Stimulated activated CD8-positive, alpha-beta memory T cell treated with anti-CD3 and anti-CD28 coated beads, Interleukin-12 subunit alpha, Interleukin-12 subunit beta, amount 100 ng/mL, for 24 hours (primary cell): Measurements from ENCODE around the gene CHFR.
"Not testable (repeated sequence)": the region's sequence is repeated elsewhere in the genome, so short reads cannot be mapped to it uniquely, and the experiment has no call there.

ENCODE experiments used
- DNase-seq: peaks from one replicate; pipeline ENCODE4 v3.0.0-alpha.2; 2020; ENCODE audit errors: extremely low read depth

CHFR gene

DNA sequence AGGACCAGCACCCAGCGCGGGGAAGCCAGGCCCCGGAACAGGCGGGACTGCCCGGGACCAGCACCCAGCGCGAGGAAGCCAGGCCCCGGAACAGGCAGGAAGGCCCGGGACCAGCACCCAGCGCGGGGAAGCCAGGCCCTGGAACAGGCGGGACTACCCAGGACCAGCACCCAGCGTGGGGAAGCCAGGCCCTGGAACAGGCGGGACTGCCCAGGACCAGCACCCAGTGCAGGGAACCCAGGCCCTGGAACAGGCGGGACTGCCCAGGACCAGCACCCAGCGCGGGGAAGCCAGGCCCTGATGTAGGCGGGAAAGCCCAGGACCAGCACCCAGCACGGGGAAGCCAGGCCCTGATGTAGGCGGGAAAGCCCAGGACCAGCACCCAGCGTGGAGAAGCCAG is 12.8 kb downstream of the CHFR start:
- not testable (repeated sequence) for DNase-seq

DNA sequence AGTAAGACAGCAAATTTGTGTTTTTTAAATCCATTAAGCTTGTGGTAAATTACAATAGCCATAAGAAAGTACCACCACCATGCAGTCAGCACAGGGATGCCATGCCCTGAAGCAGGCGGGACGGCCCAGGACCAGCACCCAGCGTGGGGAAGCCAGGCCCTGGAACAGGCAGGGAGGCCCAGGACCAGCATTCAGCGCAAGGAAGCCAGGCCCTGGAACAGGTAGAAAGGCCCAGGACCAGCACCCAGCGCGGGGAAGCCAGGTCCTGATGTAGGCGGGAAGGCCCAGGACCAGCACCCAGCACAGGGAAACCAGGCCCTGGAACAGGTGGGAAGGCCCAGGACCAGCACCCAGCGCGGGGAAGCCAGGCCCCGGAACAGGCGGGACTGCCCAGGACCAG is 13.2 kb downstream of the CHFR start:
- DNase-seq, result no peak

DNA sequence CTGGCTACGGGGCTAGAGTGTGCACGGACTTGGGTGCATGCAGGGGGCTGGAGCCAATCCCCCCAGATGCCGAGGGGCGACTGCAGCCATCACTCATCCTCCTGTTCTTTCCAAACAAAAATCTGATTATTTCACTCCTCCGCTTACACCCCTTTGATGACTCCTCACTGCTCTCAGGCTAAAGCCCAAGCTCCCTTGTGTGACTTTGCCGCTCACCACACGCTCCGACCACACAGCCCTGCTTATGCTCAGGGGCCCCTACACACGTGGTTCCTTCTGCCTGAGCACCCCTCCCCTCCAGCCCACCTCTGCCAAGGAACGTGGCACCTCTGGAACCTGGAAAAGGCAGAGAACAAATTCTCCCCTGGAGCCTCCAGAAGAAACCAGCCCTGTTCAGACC is 13.7 kb downstream of the CHFR start:
- DNase-seq, result no peak

DNA sequence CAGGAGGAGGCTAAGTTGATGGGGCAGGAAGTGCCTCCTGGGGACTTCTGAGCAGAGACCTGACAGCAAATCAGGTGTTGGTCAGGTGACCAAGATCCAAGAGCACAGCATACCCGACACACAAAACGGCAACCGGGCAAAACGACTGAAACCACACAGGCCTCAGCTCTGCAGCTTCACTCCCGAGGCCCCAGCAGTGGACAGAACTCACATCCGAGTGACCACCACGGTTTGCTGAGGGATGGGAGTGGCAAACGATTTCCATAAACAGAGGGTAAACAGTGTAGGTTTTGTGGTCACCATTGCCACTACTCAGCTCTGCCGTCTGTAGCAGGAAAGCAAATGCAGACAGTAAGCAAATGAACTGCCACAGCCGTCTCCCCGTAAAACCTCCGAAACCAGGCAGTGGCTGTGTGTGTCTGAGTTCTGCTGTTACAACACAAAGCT is 14.4 kb downstream of the CHFR start:
- DNase-seq, result no peak

DNA sequence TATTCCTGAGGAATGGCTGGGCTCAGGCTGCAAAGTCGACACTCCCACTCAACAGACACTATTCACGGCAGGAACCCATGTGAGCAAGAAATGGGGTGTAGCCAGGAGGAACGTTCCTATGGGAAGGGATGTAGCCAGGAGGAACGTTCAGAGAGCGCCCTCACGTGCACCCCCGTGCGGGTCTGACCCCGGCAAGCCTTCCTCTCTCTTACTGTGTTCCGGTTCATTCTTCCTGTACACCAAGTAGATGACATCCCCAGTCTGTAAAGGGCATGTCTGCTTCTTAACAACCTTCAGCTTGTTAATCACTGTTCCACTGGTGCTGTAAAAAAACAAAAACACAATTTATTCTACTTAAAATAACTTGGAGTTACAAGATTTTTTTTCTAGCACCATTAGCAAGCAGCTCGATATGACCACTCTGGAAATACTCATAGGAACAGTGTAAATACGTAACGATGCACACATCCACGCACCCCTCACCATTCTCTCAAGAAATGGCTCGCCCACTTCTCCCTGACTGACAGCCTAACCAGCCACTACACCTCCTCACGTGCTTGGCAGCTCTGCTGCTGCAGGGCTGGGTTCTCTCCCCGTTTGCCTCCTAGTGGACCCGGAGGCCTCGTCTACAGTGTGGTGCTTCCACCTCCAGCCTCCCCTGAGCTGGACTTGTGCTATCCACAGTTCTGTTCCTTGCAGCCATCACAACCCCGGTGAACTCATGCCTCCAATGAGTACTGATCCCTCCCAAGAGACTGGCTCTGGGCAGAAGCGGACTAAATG is 15.1 kb downstream of the CHFR start:
- no peak for DNase-seq

DNA sequence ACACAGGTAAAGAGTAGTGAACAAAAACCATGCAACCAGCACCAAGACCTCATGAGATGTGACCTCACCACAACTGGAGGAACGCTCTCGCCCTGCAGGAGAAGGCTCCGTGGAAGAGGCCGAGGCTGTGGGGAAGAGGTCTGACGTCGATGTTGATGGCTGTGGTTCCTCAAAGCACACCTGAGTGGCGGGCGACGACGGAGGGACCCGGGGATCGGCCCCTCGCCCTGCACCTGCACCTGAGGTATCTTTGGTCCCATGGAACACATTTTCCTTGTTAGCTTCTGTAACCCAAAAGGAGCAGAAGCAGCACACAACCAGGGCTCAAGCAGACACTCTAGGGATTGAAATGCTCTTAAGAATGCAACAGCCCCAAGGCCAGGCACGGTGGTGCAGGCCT is 17.9 kb downstream of the CHFR start:
- DNase-seq, result no peak

DNA sequence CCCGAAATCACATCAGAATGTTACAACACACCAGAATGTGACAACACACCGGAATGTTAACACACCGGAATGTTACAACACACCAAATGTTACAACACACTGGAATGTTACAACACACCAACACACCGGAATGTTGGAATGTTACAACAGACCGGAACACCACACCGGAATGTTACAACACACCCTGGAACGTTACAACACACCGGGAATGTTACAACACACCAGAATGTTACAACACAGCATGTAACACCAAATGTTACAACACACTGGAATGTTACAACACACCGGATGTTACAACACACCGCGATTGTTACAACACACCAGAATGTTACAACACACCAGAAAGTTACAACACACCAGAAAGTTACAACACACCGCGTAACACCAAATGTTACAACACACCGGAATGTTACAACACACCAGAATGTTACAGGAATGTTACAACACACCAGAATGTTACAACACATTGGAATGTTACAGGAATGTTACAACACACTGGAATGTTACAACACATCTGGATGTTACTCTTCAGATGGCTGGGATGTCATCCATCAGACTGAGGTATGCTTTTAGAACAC is 21.1 kb downstream of the CHFR start:
- DNase-seq, result no peak

DNA sequence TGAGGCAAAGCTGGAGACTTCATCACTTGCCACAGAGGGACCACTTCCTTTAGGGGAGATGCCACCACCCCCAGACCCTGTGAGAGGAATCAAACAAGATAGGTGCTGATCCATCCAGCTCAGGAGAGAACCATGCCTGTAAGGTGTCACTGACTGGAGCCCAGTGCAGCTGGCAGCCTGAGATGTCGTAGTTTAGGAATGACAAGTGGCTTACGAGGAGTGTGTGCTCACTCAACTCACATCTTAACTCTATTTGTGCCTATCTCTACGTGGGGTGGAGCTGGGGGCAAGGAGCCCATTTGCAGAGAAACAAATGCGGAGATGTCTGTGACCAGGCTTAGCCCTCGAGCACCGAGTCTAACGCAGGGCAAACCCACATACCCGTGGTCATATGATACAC is 25.8 kb downstream of the CHFR start:
- DNase-seq, result no peak

DNA sequence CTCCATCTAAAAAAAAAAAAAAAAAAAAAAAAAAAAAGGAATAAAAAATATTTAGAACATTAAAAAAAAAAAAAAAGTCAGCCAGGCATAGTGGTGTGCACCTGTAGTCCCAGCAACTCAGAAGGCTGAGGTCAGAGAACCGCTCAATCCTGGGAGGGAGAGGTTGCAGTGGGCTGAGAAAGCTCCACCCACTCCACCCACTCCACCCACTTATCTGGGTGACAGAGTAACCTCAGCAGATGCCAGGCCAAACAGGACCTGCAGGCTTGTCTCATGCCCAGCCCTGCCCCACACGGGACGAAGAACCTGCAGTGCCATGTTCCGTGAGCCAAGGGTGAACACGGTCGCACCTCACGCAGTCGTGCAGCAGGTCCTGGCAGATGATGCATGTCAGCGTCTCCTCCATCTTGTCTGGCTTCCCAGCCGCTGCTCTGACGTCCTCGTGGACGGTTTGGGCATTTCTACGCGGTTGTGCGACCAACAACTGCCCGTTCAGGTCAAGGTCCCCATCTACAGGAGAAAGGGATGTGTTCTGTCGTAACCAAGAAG is 28.6 kb downstream of the CHFR start:
- DNase-seq, result no peak

DNA sequence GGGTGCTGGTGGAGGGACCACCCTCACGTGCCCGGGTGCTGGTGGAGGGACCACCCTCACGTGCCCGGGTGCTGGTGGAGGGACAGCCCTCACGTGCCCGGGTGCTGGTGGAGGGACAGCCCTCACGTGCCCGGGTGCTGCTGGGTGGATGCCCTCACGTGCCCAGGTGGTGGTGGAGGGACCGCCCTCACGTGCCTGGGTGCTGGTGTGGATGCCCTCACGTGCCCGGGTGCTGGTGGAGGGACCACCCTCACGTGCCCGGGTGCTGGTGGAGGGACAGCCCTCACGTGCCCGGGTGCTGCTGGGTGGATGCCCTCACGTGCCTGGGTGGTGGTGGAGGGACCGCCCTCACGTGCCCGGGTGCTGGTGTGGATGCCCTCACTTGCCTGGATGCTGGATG is 30.4 kb downstream of the CHFR start:
- DNase-seq, result not testable (repeated sequence)

DNA sequence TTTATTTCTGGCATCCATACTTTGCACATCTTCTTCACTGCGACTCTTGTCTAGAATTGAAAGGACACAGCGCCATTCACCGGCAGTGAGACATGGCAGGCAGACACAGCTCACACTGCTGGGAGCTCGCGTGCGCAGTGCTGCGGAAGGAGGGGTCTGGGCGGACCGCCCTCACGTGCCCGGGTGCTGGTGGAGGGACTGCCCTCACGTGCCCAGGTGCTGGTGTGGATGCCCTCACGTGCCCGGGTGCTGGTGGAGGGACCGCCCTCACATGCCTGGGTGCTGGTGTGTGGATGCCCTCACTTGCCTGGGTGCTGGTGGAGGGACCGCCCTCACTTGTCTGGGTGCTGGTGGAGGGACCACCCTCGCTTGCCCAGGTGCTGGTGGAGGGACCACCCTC is 30.8 kb downstream of the CHFR start:
- no peak for DNase-seq

DNA sequence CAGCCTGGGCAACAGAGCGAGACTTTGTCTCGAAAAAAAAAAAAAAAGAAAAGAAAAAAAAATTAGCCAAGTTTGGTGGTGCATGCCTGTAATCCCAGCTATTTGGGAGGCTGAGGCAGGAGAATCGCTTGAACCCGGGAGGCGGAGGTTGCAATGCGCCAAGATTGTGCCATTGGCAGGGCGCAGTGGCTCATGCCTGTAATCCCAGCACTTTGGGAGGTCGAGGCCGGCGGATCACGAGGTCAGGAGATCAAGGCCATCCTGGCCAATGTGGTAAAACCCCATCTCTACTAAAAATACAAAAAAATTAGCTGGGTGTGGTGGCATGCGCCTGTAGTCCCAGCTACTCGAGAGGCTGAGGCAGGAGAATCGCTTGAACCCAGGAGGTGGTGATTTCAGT is 32.2 kb downstream of the CHFR start:
- DNase-seq, result not testable (repeated sequence)

DNA sequence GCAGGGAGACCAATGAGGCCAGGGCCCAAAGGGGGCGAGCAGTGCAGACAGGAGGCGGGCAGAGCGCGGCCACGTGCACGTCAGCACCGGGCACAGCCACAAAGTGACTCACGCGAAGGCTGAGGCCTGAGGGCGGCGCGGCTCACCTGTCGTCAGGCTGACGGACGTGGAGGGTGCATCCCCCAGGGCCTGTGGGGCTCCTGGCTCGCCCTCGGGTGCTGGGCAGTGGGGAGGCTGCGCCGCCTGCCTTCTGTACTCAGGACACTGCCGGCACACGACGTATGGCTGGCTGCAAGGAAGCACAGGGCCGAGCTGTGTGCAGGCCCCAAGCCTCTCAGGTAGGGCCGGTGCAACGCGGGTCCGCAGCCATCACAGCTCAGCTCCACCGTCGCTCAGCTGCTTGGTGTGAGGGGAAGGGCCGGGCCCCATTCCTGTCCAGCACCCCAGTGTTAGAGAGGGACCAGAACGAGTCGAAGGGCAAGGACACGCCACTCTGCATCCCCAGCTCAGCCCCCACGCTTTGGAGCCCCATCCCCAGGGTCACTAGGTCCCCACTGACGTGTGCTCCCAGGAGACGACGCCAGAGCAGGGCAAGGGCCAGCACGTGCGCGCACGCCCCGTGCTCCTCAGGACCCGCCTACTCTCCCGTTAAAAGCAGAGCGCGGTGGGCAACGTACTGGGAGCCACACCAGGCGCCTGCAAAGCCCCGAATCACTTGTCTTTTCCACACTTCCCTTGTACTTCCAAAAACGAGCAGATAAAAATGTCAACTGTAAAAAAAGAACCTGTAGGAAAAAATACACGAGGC is 33.9 kb downstream of the CHFR start:
- DNase-seq, result no peak

DNA sequence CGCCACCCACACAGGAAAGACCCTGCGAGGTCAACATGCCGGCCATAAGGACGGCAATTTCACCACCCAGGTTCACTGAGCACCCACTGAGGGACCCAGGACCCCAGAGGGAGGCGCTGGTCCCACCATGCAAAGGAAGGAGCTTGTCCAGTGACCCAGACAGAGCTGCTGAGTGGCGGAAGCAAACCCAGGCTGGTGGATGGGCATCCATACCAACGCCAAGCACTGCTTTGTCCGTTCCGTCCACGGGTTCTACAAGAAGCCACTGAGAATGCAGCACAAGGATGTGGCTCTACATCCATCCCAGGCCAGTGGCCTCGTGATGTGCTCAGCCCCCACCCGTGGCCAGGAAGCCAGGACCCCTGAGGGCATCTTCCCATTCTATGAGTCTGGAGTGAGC is 34.9 kb downstream of the CHFR start:
- no peak for DNase-seq

DNA sequence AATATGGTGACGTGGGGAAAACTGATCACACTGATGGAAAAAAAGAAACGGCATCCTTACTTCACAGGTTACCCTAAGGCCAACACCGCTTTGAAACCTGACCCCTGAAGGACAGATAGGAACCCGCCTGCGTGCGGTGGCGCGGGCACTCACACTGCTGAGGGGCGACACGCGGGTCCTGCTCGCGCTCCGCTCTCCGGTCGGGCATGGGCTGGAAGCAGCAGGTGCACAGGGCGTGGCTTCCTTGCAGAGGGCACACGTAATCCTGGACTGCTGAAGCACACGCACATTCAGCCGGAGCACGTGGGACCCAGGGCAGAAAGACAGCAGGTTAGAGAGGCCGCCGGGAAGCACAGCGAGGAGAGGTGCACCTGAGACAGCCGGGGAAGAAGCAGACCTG is 35.9 kb downstream of the CHFR start:
- DNase-seq, result no peak

DNA sequence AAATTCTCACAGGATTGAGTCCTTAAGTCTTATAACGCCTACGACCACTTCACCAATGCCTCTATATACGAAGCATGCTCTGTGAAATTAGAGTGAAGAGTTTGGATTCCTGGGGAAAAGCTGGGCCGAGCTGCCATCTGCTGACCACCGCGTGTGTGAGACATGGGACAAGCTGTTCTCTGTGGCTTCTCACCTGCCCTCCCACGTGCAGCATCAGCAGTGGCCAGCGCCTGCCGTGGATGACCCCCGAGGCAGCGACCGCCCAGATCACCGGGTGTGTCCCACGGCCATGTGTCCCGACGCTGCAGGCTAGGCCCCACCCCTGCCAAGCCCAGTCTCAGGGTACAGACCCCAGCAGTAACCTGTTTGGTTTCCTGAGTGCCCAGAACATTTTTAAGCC is 37.1 kb downstream of the CHFR start:
- DNase-seq, result no peak

DNA sequence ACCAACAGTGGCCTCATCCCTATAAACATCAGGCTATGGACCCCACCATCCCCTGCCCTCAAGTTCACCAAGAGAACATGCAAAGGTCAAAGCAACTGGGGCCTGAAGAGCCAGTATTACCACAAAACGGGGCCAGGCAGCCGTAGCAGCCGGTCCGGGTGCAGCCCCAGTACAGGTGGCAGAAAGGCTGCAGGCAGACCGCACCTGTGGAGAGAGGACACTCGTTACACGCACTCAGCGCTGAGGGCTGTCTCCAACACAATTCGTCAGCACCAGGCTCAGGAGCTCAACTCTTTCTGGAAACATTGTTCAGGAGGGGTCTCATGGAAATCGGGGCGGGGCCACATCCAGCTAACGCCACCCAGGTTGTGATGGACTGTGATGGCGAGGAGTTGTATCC is 38.9 kb downstream of the CHFR start:
- no peak for DNase-seq

DNA sequence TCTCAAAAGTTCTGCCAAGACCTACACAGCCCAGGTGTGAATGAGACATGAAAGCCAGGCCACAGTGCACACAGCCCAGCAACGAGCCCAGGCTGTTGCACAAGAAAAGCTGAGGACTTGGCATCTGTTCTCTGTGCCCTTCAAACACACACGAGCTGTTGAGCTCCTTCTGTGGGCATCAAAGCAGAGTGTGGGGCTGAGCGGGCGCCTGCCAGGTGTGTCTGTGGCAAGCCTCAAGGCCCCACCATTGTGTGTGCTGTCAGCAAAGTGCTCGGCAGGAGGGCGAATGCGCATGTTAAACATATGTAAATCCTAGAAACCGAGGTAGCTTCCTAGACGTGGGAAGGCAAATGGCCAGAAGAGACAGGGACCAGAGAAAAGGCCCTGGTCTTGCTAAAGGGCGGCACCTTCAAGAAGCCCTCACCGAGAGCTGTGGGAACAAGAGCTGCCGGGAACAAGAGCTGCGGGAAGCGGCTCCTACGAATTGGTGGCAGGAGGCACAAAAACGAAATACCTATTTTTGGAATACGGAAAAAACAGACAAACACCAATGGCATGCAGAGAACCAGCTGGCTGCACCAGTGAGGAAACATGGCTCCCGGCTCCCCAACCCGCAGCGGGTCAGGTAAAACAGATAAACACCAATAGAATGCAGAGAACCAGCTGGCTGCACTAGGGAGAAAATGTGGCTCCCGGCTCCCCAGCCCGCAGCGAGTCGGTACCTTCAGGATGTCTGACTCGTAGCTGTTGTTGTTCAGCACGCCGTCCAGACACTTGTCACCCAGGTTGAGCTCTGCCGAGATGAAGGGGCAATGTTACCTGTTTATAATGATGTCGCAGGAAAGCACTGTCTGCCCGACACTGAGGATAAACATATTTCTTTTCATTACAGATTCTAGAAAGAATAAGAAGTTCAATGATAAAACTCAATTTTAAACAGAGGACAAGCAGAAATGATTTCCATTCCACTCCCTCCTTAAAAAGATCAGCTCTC is 39.7 kb downstream of the CHFR start:
- no peak for DNase-seq

DNA sequence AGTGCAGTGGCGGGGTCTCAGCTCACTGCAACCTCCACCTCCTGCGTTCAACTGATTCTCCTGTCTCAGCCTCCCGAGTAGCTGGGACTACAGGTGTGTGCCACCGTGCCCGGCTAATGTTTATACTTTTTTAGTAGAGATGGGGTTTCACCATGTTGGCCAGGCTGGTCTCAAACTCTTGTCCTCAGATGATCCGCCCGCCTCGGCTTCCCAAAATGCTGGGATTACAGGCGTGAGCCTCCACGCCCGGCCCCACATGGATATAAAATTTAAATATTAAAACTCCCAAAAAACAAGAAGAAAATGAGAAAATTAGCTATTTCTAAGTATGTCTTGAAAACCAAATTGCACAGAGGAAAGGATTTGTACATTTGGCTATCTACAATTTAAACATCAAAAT is 42.7 kb downstream of the CHFR start:
- DNase-seq, result not testable (repeated sequence)

DNA sequence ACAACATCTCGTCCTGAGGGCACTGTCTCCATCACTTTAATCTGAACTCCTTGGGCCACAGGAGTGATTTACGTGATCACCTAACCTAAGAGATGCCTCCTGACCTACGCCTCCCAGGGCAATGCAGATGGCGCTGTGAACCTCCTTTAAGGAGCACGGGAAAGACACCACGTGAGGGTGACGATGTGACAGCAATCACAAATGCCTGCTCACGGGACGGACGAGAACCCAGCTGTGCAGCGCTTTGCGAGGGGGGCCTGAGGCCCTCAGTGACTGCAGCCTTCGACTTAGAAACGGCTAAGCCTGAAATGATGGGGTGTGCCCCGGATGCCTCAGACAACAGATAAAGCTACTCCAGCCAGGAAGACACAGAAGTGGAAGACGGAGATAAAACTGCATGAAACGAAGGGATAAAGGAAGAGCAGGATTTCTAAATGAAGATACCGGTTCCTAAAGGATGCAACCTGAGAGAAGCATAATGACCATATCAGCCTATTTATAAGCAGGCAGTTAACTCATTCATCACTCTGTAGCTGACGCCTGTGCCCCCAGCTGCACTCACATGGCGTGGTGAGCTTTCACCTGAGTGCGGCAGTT is 44.9 kb downstream of the CHFR start:
- no peak for DNase-seq

DNA sequence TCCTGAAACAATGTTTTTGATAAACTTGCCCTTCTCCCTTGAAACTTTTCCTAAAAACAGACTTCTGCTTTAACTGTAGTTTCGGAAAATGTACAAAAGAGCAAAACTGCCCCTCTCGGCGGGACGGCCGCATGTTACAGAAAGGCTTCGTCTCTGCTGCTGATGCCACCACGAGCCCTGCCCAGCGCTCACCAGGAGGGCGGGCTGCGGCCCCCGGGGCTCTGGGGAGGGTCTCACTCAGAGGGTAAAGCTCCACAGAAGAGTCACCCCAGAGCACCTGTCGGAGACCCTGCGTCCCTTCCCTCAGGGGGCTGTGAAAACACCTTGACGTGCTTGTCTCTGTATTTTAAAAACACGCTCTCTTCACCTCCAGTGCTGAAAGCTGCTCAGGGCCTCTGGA is 46.3 kb downstream of the CHFR start:
- no peak for DNase-seq
